Measurements from ENCODE around the gene RAB3B. TPM values are rescaled to one million over a fixed set of nuclear protein-coding genes. Genes with fewer than 3 reads are reported as not detected.

RAB3B gene
- total RNA-seq, 4 donors from 2014 or later = 0.02 to 0.04 TPM; not detected in 2

- H3K4me3 ChIP-seq = no peak overlapping the region
- no peak overlapping the region for H3K27ac ChIP-seq
- H3K36me3 ChIP-seq = no peaks in the 10 kb centered on the region
- intact Hi-C loops (cut with DNase I; ENCODE audit: low total_unique reads) (no loop called here), in situ Hi-C loops (cut with MboI; ENCODE audit: low sequenced_read_pairs in 4 of 4) (no loop called here)
- no peak for DNase-seq
- TF ChIP-seq POLR2A (IDR thresholded peaks at IDR 0.05) (no peak), CTCF (IDR thresholded peaks at IDR 0.05 in 4 of 5, conservative IDR thresholded peaks at IDR 0.05 in 1 of 5) (no peak)
- H3K9me3 ChIP-seq = no peaks in the 10 kb centered on the region
- peaks cover 0 to 2% (median 0%) of the 10 kb centered on the region in 3 donors for H3K27me3 ChIP-seq
- no peaks in the 10 kb centered on the region for H3K4me1 ChIP-seq
- ATAC-seq = no peak
These were observed 33.7 kb downstream of the RAB3B start for GRCh38 chr1:51956528-51957509.

GRCh38 chr1:51955797-51956527, 34.5 kb downstream of the RAB3B start:
- Histone ChIP-seq H3K9me3 (no peaks in the 10 kb centered on the region), H3K27ac (no peak overlapping the region), H3K4me3 (no peak overlapping the region), H3K4me1 (no peaks in the 10 kb centered on the region), H3K27me3 (no peaks in the 10 kb centered on the region), H3K36me3 (no peaks in the 10 kb centered on the region)
- DNase-seq = no peak
- peak in 1 of 2 donors; percentile 12 for ATAC-seq
- intact Hi-C loops (cut with DNase I; ENCODE audit: low total_unique reads) (no loop called here), in situ Hi-C loops (cut with MboI; ENCODE audit: low sequenced_read_pairs in 4 of 4) (no loop called here)
- TF ChIP-seq POLR2A (IDR thresholded peaks at IDR 0.05) (no peak), CTCF (IDR thresholded peaks at IDR 0.05 in 4 of 5, conservative IDR thresholded peaks at IDR 0.05 in 1 of 5) (no peak)

- intact Hi-C loops (cut with DNase I; ENCODE audit: low total_unique reads) = no loop called here
- H3K27ac ChIP-seq = no peak overlapping the region
- no peaks in the 10 kb centered on the region for H3K4me1 ChIP-seq
- in situ Hi-C loops (cut with MboI; ENCODE audit: low sequenced_read_pairs in 4 of 4) = no loop called here
- DNase-seq = no peak
- no peaks in the 10 kb centered on the region for H3K27me3 ChIP-seq
- H3K4me3 ChIP-seq = no peak overlapping the region
- H3K36me3 ChIP-seq = no peaks in the 10 kb centered on the region
- H3K9me3 ChIP-seq = peaks cover 0 to 4% (median 0%) of the 10 kb centered on the region in 3 donors
- ATAC-seq = no peak
- TF ChIP-seq CTCF (IDR thresholded peaks at IDR 0.05 in 4 of 5, conservative IDR thresholded peaks at IDR 0.05 in 1 of 5) = no peak
- TF ChIP-seq POLR2A (IDR thresholded peaks at IDR 0.05) = no peak
These were observed 35.7 kb downstream of the RAB3B start for GRCh38 chr1:51954783-51955182.

- in situ Hi-C loops (cut with MboI; ENCODE audit: low sequenced_read_pairs in 4 of 4) = no loop called here
- Histone ChIP-seq H3K9me3 (peaks cover 0 to 4% (median 0%) of the 10 kb centered on the region in 3 donors), H3K4me3 (no peak overlapping the region), H3K4me1 (no peaks in the 10 kb centered on the region), H3K36me3 (no peaks in the 10 kb centered on the region), H3K27me3 (peaks cover 0 to 3% (median 0%) of the 10 kb centered on the region in 3 donors), H3K27ac (no peak overlapping the region)
- TF ChIP-seq CTCF (IDR thresholded peaks at IDR 0.05 in 4 of 5, conservative IDR thresholded peaks at IDR 0.05 in 1 of 5) (no peak), POLR2A (IDR thresholded peaks at IDR 0.05) (no peak)
- DNase-seq (no peak), ATAC-seq (no peak)
- intact Hi-C loops (cut with DNase I; ENCODE audit: low total_unique reads) = no loop called here
These were observed 37.4 kb downstream of the RAB3B start for GRCh38 chr1:51953079-51953478.
